T-helper 1 cell treated with Interleukin-12 subunit alpha and Interleukin-12 subunit beta and Interleukin-4 antibody, amounts not matched to agents 30 ng/mL and 1 ng/mL, for 36 hours (primary cell): ENCODE data around the gene DFFA. TPM values are rescaled to one million over a fixed set of nuclear protein-coding genes. Genes with fewer than 3 reads are reported as not detected.

Experiments used
- intact Hi-C: fragments of 100-400 bp; cut with micrococcal nuclease; formaldehyde crosslinking; loops from one replicate; pipeline ENCODE4 v1.15.1; 2024
- total RNA-seq: library from RNA; stranded (reverse); gene quantifications from 2 replicates; pipeline ENCODE4 v1.2.3, GENCODE V29; 2022

DFFA gene
- total RNA-seq, 1 donor from 2014 or later = 38.4 TPM

GRCh38 chr1:10507111-10507879 lies 35.0 kb upstream of the DFFA start:
- intact Hi-C loops = loop anchor here (1.0 to 5.0 kb wide), 7 partner anchors 12 to 403 kb away; partner anchors contain the start of gene DFFA

GRCh38 chr1:10506677-10507047 lies 34.3 kb upstream of the DFFA start:
- intact Hi-C loops = loop anchor here (1.0 to 5.0 kb wide), 7 partner anchors 11 to 404 kb away; partner anchors contain the start of gene DFFA

GRCh38 chr1:10506046-10506676 lies 33.8 kb upstream of the DFFA start:
- intact Hi-C loops = loop anchor here (5.0 kb wide), 1 partner anchor 131 kb away; no protein-coding TSS in a partner anchor

- intact Hi-C loops = no loop called here
Observed at GRCh38 chr1:10504249-10504648, 31.9 kb upstream of the DFFA start.

- intact Hi-C loops = no loop called here
Observed at GRCh38 chr1:10502206-10502605, 29.9 kb upstream of the DFFA start.

- intact Hi-C loops = no loop called here
Observed at GRCh38 chr1:10498231-10498630, 25.9 kb upstream of the DFFA start.

- intact Hi-C loops = no loop called here
Observed at GRCh38 chr1:10497109-10497508, 24.8 kb upstream of the DFFA start.

GRCh38 chr1:10495952-10496351 lies 23.6 kb upstream of the DFFA start:
- intact Hi-C loops = loop anchor here (1.0 to 2.0 kb wide), 7 partner anchors 11 to 463 kb away; partner anchors contain the start of gene UBE4B

GRCh38 chr1:10495475-10495817 lies 23.1 kb upstream of the DFFA start:
- intact Hi-C loops = loop anchor here (1.0 to 2.0 kb wide), 7 partner anchors 12 to 463 kb away; partner anchors contain the start of gene UBE4B

GRCh38 chr1:10494754-10495474 lies 22.6 kb upstream of the DFFA start:
- intact Hi-C loops = loop anchor here (1.0 to 2.0 kb wide), 10 partner anchors 12 to 462 kb away; partner anchors contain the start of genes CENPS and UBE4B

- intact Hi-C loops = loop anchor here (1.0 to 2.0 kb wide), 5 partner anchors 19 to 462 kb away; partner anchors contain the start of genes CENPS and UBE4B
Observed at GRCh38 chr1:10494418-10494753, 22.1 kb upstream of the DFFA start.

GRCh38 chr1:10490286-10490970 lies 18.1 kb upstream of the DFFA start:
- intact Hi-C loops = no loop called here

GRCh38 chr1:10489291-10490055 lies 17.1 kb upstream of the DFFA start:
- intact Hi-C loops = no loop called here

GRCh38 chr1:10484521-10484920 lies 12.2 kb upstream of the DFFA start:
- intact Hi-C loops = no loop called here

- intact Hi-C loops = no loop called here
Observed at GRCh38 chr1:10480614-10481013, 8.3 kb upstream of the DFFA start.

GRCh38 chr1:10479296-10479695 lies 7.0 kb upstream of the DFFA start:
- intact Hi-C loops = no loop called here

- intact Hi-C loops = loop anchor here (1.0 kb wide), 1 partner anchor 19 kb away; no protein-coding TSS in a partner anchor
Observed at GRCh38 chr1:10475510-10475909, 3.2 kb upstream of the DFFA start.

GRCh38 chr1:10474613-10475507 lies 2.5 kb upstream of the DFFA start, which contains the start of gene PEX14:
PEX14 (plus strand) TSS chr1:10474950; CDS start chr1:10474967, 17 bp downstream.
- intact Hi-C loops = loop anchor here (1.0 to 5.0 kb wide), 3 partner anchors 19 to 533 kb away; partner anchors contain the start of genes LZIC and NMNAT1

GRCh38 chr1:10474309-10474612 lies 1.9 kb upstream of the DFFA start:
- intact Hi-C loops = loop anchor here (1.0 to 5.0 kb wide), 2 partner anchors 76 to 532 kb away; partner anchors contain the start of genes LZIC and NMNAT1
